IMR-90 (cell line): ENCODE data around the gene EEPD1. TPM values are rescaled to one million over a fixed set of nuclear protein-coding genes. Genes with fewer than 3 reads are reported as not detected.

Experiments
- ATAC-seq: fragments of 200-7000 bp; cut with Tn5 transposase; 2 replicates; pipeline ENCODE4 v1.9.1; 2020; ENCODE audit warnings: low read depth, mild to moderate bottlenecking, moderate library complexity
- BruUV-seq: library from RNA; stranded (reverse); fragments of 400-500 nt; replicated peaks from 2 replicates; lab custom pipeline; 2021; lab: Mats Ljungman, UMichigan
- CTCF ChIA-PET: fragments of 300-600 bp; formaldehyde crosslinking; extraction: SDS; loops from one replicate; lab custom pipeline; 2021; ENCODE audit warnings: antibody characterized with exemption; lab: Yijun Ruan, JAX
- POLR2A ChIA-PET: fragments of 300-600 bp; sonication (Branson Sonifier 250); formaldehyde crosslinking; loops from one replicate; lab custom pipeline; 2022; ENCODE audit warnings: antibody characterized with exemption; ENCODE audit not compliant: unreplicated experiment; lab: Charles Lee
- DNase-seq: peaks from one replicate; pipeline ENCODE4 v3.0.0; 2013
- H2AFZ ChIP-seq: replicated peaks from 2 replicates; pipeline ENCODE3; 2013; ENCODE audit warnings: low read length, mild to moderate bottlenecking; ENCODE audit not compliant: poor library complexity
- H2AK5ac ChIP-seq: 2 replicates; pipeline ENCODE4 v1.6.1; 2013; ENCODE audit warnings: low read depth, low read length, inconsistent platforms
- H2AK9ac ChIP-seq: replicated peaks from 2 replicates; pipeline ENCODE3; 2013; ENCODE audit warnings: mild to moderate bottlenecking, low read depth, low read length, moderate library complexity; ENCODE audit not compliant: poor library complexity
- H2BK120ac ChIP-seq: 2 replicates; pipeline ENCODE4 v1.6.1; 2013; ENCODE audit warnings: low read depth, low read length, inconsistent platforms
- H2BK15ac ChIP-seq: 3 replicates; pipeline ENCODE4 v1.6.1; 2013; ENCODE audit warnings: low read depth, low read length, inconsistent platforms
- H2BK20ac ChIP-seq: 2 replicates; pipeline ENCODE4 v1.6.1; 2013; ENCODE audit warnings: low read depth, mild to moderate bottlenecking, inconsistent platforms, low read length, moderate library complexity
- H2BK5ac ChIP-seq: 2 replicates; pipeline ENCODE4 v1.6.1; 2013; ENCODE audit warnings: mild to moderate bottlenecking, low read depth, low read length, inconsistent platforms; ENCODE audit not compliant: poor library complexity, severe bottlenecking
- H3K14ac ChIP-seq: replicated peaks from 2 replicates; pipeline ENCODE4 v1.6.1; 2013; ENCODE audit warnings: low read depth, low read length, inconsistent platforms
- H3K18ac ChIP-seq: 2 replicates; pipeline ENCODE4 v1.6.1; 2013; ENCODE audit warnings: low read depth, low read length, control low read depth
- H3K23ac ChIP-seq: 2 replicates; pipeline ENCODE4 v1.6.1; 2013; ENCODE audit warnings: low read depth, low read length, inconsistent platforms
- H3K27ac ChIP-seq: 2 replicates; pipeline ENCODE4 v1.5.1; 2013; ENCODE audit warnings: mild to moderate bottlenecking, control low read depth, low read length; ENCODE audit not compliant: insufficient read depth
- H3K27me3 ChIP-seq: 2 replicates; pipeline ENCODE4 v1.6.1; 2013; ENCODE audit warnings: low read length; ENCODE audit not compliant: control insufficient read depth, insufficient read depth
- H3K36me3 ChIP-seq: 2 replicates; pipeline ENCODE4 v1.6.1; 2013; ENCODE audit warnings: low read length, mixed read lengths; ENCODE audit not compliant: control insufficient read depth, insufficient read depth
- H3K4ac ChIP-seq: 2 replicates; pipeline ENCODE4 v1.6.1; 2013; ENCODE audit warnings: low read depth, low read length, inconsistent platforms
- H3K4me1 ChIP-seq: 2 replicates; pipeline ENCODE4 v1.6.1; 2013; ENCODE audit warnings: low read length, mixed read lengths; ENCODE audit not compliant: control insufficient read depth, insufficient read depth
- H3K4me2 ChIP-seq: 2 replicates; pipeline ENCODE4 v1.6.1; 2013; ENCODE audit warnings: low read depth, mild to moderate bottlenecking, control low read depth, low read length, moderate library complexity
- H3K4me3 ChIP-seq: 2 replicates; pipeline ENCODE4 v1.5.1; 2013; ENCODE audit warnings: low read depth, mild to moderate bottlenecking, control low read depth, low read length, moderate library complexity; ENCODE audit not compliant: insufficient read depth
- H3K56ac ChIP-seq: 2 replicates; pipeline ENCODE4 v1.6.1; 2013; ENCODE audit warnings: low read length, inconsistent platforms; ENCODE audit not compliant: insufficient read depth; ENCODE audit errors: extremely low read depth
- H3K79me1 ChIP-seq, 2 experiments: 2 replicates each; pipeline ENCODE4 v1.6.1; 2013; ENCODE audit warnings: low read length in 2 of 2, inconsistent platforms in 1 of 2, low read depth in 1 of 2
- H3K9ac ChIP-seq: 2 replicates; pipeline ENCODE4 v1.6.1; 2013; ENCODE audit warnings: low read depth, low read length, control low read depth
- H3K9me1 ChIP-seq: 2 replicates; pipeline ENCODE4 v1.6.1; 2013; ENCODE audit warnings: low read length, inconsistent platforms; ENCODE audit not compliant: insufficient read depth
- H3K9me3 ChIP-seq: 2 replicates; pipeline ENCODE4 v1.6.1; 2013; ENCODE audit warnings: low read length; ENCODE audit not compliant: control insufficient read depth, insufficient read depth
- H4K20me1 ChIP-seq: 2 replicates; pipeline ENCODE4 v1.6.1; 2013; ENCODE audit warnings: low read length, inconsistent platforms; ENCODE audit not compliant: insufficient read depth
- H4K5ac ChIP-seq: 2 replicates; pipeline ENCODE4 v1.6.1; 2013; ENCODE audit warnings: mild to moderate bottlenecking, low read depth, low read length, control low read depth
- H4K8ac ChIP-seq, 2 experiments: 2 replicates each; pipeline ENCODE4 v1.6.1; 2013; ENCODE audit warnings: low read depth in 2 of 2, low read length in 2 of 2, control low read depth in 1 of 2, inconsistent platforms in 1 of 2
- H4K91ac ChIP-seq: 2 replicates; pipeline ENCODE4 v1.6.1; 2013; ENCODE audit warnings: low read depth, low read length, inconsistent platforms; ENCODE audit not compliant: insufficient read depth
- BHLHE40 ChIP-seq: fragments of 150-350 bp; IDR thresholded peaks from 2 replicates; pipeline ENCODE4 v1.6.1; 2016; ENCODE audit warnings: mild to moderate bottlenecking, low read depth, low read length
- CEBPB ChIP-seq: IDR thresholded peaks from 2 replicates; pipeline ENCODE4 v1.6.1; 2012; ENCODE audit warnings: low read depth, low read length, improper control_type of control experiment
- CHD1 ChIP-seq: IDR thresholded peaks from 2 replicates; pipeline ENCODE4 v1.6.1; 2012; ENCODE audit warnings: low read depth, low read length, improper control_type of control experiment
- FOS ChIP-seq: fragments of 150-350 bp; IDR thresholded peaks from 2 replicates; pipeline ENCODE4 v1.6.1; 2016; ENCODE audit warnings: low read depth, low read length
- MXI1 ChIP-seq: IDR thresholded peaks from 2 replicates; pipeline ENCODE4 v1.6.1; 2012; ENCODE audit warnings: low read depth, mild to moderate bottlenecking, low read length, moderate library complexity, borderline replicate concordance
- NFE2L2 ChIP-seq: fragments of 150-350 bp; IDR thresholded peaks from 2 replicates; pipeline ENCODE4 v1.6.1; 2016; ENCODE audit warnings: low read depth, mild to moderate bottlenecking, low read length
- POLR2A ChIP-seq: IDR thresholded peaks from 2 replicates; pipeline ENCODE4 v1.6.1; 2012; ENCODE audit warnings: mild to moderate bottlenecking, low read depth, low read length
- RAD21 ChIP-seq: IDR thresholded peaks from 2 replicates; pipeline ENCODE4 v1.6.1; 2012; ENCODE audit warnings: low read length, improper control_type of control experiment
- WGBS, 2 experiments: methylation state at CpG; one replicate each; pipeline versions ENCODE4 v1.1.5 to v1.1.7; 2013; ENCODE audit warnings: missing lambda C conversion rate in 2 of 2; ENCODE audit not compliant: insufficient read length in 1 of 2; ENCODE audit errors: extremely low coverage in 2 of 2; 5-methylcytosine and 5-hydroxymethylcytosine counted together
- dilution Hi-C: fragments of 300-500 bp; cut with HindIII; formaldehyde crosslinking; loops from one replicate; pipeline ENCODE4 v1.14.3; 2018; ENCODE audit warnings: low sequenced_read_pairs; ENCODE audit not compliant: unreplicated experiment
- in situ Hi-C: fragments of 300-500 bp; cut with MboI; formaldehyde crosslinking; loops from 3 replicates; pipeline ENCODE4 v1.14.3; 2019; ENCODE audit warnings: low sequenced_read_pairs, inconsistent platforms, mixed read lengths
- intact Hi-C: fragments of 100-400 bp; cut with micrococcal nuclease; formaldehyde crosslinking; loops from 2 replicates; pipeline ENCODE4 v1.10.0; 2022
- polyA plus RNA-seq, 3 experiments: library from polyadenylated mRNA; depleted of rRNA; stranded (reverse); fragments of >200 nt; gene quantifications; 2 replicates each; pipeline ENCODE4 v1.2.3, GENCODE V29; 2012; ENCODE audit warnings: low replicate concordance in 1 of 3
- total RNA-seq: library from RNA; depleted of rRNA; stranded (reverse); fragments of >200 nt; gene quantifications from 2 replicates; pipeline ENCODE4 v1.2.3, GENCODE V29; 2012
- TF ChIP-seq, protein P1 (sequence below): conservative IDR thresholded peaks from 2 replicates; pipeline ENCODE4 v1.5.1; 2012; ENCODE audit warnings: mild to moderate bottlenecking, low read depth, low read length, improper control_type of control experiment

Gene EEPD1
- total and polyA plus RNA-seq, 2 of the 4 experiments (the other 2 are of a cell fraction) = 7.3 to 15.2 TPM

DNA sequence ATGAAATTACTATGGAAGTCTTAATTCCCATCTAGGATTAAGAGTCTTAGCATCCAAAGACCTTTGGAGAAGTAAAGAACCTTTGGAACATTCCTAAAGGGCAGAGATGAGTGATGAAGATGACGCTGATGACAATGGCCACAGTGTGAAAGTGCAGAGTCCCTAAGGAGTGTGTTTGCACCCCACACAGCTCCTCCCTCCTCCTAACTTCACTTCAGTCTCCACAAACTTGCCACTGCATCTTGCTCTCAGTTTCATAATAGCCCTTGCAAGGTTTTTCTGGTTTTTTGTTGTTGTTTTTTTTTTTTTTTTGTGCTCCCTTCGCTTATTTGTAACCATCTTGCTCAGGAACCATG, 119.1 kb downstream of the EEPD1 start:
- Histone ChIP-seq H3K9me3 (no peaks in the 10 kb centered on the region), H3K27me3 (no peaks in the 10 kb centered on the region), H4K91ac (no peak overlapping the region), H3K9ac (no peak overlapping the region), H2BK120ac (no peak overlapping the region), H3K4me2 (no peak overlapping the region), H3K18ac (no peak overlapping the region), H3K9me1 (0 out of 2 replicates have a peak, but pooled peaks cover 4% of the 10 kb centered on the region), H2BK15ac (no peak overlapping the region), H3K79me1 (peaks cover 0 to 14% of the 10 kb centered on the region in 2 experiments; a peak in 3 of 4 replicates), H3K27ac (no peak overlapping the region), H3K4me1 (peaks cover 11% of the 10 kb centered on the region), H2AK5ac (no peak overlapping the region), H3K4ac (no peak overlapping the region), H3K36me3 (no peaks in the 10 kb centered on the region; the same call in 1 of the 2 replicates), H2AFZ (no peak overlapping the region), H2BK20ac (no peak overlapping the region), H4K20me1 (no peaks in the 10 kb centered on the region), H3K4me3 (no peak overlapping the region), H2BK5ac (no peak overlapping the region), H4K5ac (no peak overlapping the region), H3K14ac (no peak overlapping the region), H3K23ac (no peak overlapping the region), H3K56ac (no peak overlapping the region), H2AK9ac (no peak overlapping the region), H4K8ac (no peak overlapping the region)
- DNase-seq (no peak), ATAC-seq (no peak)
- TF ChIP-seq FOS (no peak), CEBPB (no peak), BHLHE40 (no peak), RAD21 (no peak), CHD1 (no peak), POLR2A (no peak), NFE2L2 (no peak), MXI1 (no peak)
- TF ChIP-seq, protein P1, sequence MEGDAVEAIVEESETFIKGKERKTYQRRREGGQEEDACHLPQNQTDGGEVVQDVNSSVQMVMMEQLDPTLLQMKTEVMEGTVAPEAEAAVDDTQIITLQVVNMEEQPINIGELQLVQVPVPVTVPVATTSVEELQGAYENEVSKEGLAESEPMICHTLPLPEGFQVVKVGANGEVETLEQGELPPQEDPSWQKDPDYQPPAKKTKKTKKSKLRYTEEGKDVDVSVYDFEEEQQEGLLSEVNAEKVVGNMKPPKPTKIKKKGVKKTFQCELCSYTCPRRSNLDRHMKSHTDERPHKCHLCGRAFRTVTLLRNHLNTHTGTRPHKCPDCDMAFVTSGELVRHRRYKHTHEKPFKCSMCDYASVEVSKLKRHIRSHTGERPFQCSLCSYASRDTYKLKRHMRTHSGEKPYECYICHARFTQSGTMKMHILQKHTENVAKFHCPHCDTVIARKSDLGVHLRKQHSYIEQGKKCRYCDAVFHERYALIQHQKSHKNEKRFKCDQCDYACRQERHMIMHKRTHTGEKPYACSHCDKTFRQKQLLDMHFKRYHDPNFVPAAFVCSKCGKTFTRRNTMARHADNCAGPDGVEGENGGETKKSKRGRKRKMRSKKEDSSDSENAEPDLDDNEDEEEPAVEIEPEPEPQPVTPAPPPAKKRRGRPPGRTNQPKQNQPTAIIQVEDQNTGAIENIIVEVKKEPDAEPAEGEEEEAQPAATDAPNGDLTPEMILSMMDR = no peak
- CTCF ChIA-PET = no interaction called here
- POLR2A ChIA-PET = no interaction called here
- dilution Hi-C loops (no loop called here), in situ Hi-C loops (no loop called here), intact Hi-C loops (no loop called here)
- no TSS peak for BruUV-seq
- WGBS, 2 experiments = no CpG with 5 or more reads among the region's 2 CpGs
